Activated CD8-positive, alpha-beta memory T cell treated with anti-CD3 and anti-CD28 coated beads, Interleukin-2, amount 50 U/mL, for 1 hour (primary cell): ENCODE results near the gene RGS1.

Experiments used
- DNase-seq: peaks from one replicate; pipeline ENCODE4 v3.0.0-alpha.2; 2020; ENCODE audit errors: extremely low read depth

The RGS1 gene

DNA sequence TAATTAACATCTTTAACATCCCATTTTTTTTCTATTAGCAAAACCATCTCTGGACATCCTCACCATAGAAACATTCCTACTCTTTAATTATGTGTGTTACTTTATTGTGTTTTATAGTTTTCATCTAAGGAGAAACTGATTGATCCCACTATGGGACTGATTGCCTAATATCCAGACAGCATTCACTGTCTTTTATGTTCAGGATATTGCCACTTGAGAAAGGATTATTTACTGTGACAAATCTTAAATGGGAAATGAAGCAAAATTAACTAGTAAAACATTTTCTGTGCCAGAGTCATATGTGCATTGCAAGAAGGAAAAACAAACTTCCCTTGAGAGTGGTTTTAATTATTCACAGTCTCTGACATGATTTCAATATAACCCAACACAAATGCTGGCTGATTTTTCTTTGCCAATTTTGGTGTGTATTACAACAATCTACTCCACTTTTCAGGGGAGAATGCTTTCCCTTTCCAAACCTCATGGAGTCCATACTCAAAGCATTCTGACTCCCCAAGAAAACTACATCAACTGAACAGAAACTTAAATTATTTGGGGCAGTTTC, 44.6 kb downstream of the RGS1 start:
- DNase-seq = no peak

DNA sequence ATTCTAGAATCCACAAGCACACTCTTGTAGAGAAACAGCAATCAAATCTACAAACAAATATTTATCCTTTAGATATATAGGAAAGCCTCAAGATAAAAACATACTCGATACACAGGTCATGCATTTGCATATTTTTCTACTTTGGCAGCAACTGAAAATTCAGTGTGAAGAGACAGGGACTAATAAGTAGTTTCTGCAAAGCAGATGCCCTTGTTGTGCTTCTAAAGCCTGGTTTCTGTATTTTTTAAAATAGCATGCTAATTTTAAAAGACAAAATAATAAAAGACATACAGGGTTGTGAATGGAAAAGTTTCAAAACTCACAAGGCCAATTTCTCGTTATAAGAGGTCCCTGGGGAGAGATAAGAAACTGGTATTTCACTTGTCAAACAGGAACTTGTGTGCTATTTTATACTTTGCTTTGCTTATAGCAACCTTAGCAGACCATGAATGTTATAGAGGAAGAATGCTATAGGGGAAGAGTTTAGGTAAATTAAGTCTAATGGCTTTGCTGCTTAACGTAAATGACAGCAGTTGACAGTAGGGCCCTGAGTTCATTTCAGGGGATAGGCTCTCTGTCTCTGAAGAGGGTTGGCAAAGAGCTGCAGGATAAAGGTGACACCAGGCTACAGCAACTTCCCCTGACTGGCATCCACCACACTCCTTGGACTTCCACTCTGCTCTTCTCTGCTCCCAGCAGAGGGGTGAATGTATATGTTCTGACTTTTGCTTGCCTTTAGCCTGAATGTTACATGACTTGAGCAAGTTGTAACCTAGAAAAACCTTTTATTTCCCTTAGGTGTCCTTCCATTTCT, 51.0 kb downstream of the RGS1 start:
- DNase-seq = no peak

DNA sequence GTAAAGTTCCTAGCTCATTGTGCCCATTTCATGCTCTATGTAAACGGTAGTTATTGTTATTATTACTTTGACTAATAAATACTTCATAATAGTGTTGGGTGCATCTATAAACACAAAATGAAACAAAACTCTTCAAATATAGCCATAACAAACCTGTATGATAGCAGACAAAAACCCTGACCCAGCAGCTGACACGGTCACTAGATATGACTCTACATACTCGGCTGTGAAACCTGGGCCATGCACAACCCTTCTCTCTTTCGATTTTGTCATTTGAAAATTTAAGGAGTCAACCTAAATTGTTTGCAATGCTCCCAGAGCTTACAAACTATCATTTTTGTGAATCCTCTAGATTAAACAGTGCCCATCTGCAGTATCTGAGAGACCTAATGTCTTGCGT, 52.3 kb downstream of the RGS1 start:
- DNase-seq = no peak

DNA sequence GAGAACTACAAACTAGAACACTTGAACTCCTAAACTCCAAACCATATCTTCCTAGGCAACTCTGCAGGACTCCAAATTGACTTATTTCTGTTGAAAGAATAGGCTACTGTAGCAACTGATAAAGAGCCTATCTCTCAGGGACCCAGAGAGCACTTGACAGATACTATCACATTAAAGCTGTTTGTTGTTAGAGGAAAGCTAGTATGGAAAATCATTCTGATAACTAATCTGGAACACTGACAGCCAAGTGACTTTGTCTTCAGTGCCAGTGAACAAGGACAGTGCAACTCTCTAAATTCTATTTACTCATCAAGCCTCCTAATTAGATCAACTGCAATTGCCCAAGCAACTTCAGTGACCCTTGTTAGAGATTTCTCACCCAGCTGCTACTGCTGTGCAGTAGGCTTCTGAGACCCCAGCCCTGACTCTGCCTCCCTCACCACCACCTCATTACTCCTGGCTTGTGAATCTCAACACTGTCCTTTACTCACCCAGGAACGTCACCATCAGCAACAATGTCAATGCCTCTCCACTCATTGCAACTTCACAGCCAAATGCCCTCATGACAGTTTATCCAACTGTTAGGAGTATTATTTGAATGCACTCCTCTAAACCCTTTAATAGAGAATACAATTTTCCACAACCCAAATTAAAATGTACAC, 53.0 kb downstream of the RGS1 start:
- no peak for DNase-seq

DNA sequence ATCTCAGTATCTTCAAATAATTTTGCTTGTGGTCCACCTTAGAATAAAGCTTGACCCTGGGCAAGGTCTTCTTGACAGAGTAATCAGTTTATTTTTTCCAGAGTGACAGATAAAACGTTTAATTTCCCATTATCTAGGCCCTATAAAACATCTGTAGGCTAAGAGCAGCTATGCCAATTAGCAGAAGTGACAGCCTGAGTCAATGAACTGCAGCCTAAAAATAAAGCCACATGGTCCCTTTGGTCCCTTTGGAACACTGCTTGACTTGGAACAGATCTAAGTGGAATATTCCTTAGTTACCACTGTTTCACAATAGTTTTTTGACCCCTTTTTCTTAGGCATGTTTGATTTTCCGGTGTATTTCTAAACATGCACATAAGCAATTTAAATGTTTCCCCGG, 54.0 kb downstream of the RGS1 start:
- DNase-seq = no peak
